Sigmoid colon (tissue), 7 donors: ENCODE data around the gene ASB3. TPM values are rescaled to one million over a fixed set of nuclear protein-coding genes. Genes with fewer than 3 reads are reported as not detected.
"Not testable (repeated sequence)": the region's sequence is repeated elsewhere in the genome, so short reads cannot be mapped to it uniquely, and the experiment has no call there.

Experiments
- DNase-seq: peaks from one replicate; pipeline ENCODE4 v3.0.0-alpha.2; 2019
- H3K27ac ChIP-seq, 4 donors: fragments of 200-600 bp; sonication (generic); one replicate each; pipeline ENCODE4 v1.5.1; 2016 to 2019; ENCODE audit warnings: mild to moderate bottlenecking in 1 of 4
- H3K27me3 ChIP-seq, 3 donors: fragments of 200-600 bp; sonication (generic); one replicate each; pipeline ENCODE4 v1.5.1; 2019; ENCODE audit warnings: mild to moderate bottlenecking in 1 of 3
- H3K36me3 ChIP-seq, 4 donors: fragments of 200-600 bp; sonication (generic); one replicate each; pipeline ENCODE4 v1.5.1; 2016 to 2019
- H3K4me1 ChIP-seq, 4 donors: fragments of 200-600 bp; sonication (generic); one replicate each; pipeline ENCODE4 v1.5.1; 2017 to 2019
- H3K4me3 ChIP-seq, 4 donors: fragments of 200-600 bp; sonication (generic); one replicate each; pipeline ENCODE4 v1.5.1; 2017 to 2019; ENCODE audit warnings: mild to moderate bottlenecking in 2 of 4, moderate library complexity in 1 of 4
- H3K9me3 ChIP-seq, 4 donors: fragments of 200-600 bp in 3 of 4; sonication (generic) in 3 of 4; one replicate each; pipeline versions ENCODE4 v1.5.1 to v1.6.1; 2013 to 2019
- CTCF ChIP-seq, 4 experiments: fragments of 450-650 bp in 3 of 4; fragments of 200-600 bp in 1 of 4; IDR thresholded peaks; one replicate each; pipeline ENCODE4 v1.5.1; 2016 to 2019; ENCODE audit warnings: antibody characterized with exemption in 4 of 4, mild to moderate bottlenecking in 3 of 4, moderate library complexity in 2 of 4
- EP300 ChIP-seq, 4 donors: sonication (generic); formaldehyde crosslinking; IDR thresholded peaks; one replicate each; pipeline ENCODE4 v1.6.1; 2017; ENCODE audit warnings: antibody characterized with exemption in 4 of 4
- POLR2A ChIP-seq, 2 donors: fragments of 450-650 bp; IDR thresholded peaks; one replicate each; pipeline ENCODE4 v1.6.1; 2016; ENCODE audit warnings: antibody characterized with exemption in 2 of 2, mild to moderate bottlenecking in 2 of 2, moderate library complexity in 2 of 2
- POLR2AphosphoS5 ChIP-seq, 4 donors: sonication (generic); formaldehyde crosslinking; IDR thresholded peaks; one replicate each; pipeline ENCODE4 v1.6.1; 2017; ENCODE audit warnings: antibody characterized with exemption in 4 of 4
- WGBS, 2 donors: extraction: QIAGEN DNeasy Blood & Tissue Kit; methylation state at CpG; one replicate each; pipeline ENCODE4 v1.1.7; 2013; 5-methylcytosine and 5-hydroxymethylcytosine counted together
- intact Hi-C: fragments of 100-400 bp; cut with DNase I; formaldehyde crosslinking; loops from one replicate; pipeline ENCODE4 v1.15.1; 2023
- polyA plus RNA-seq, 3 donors: library from polyadenylated mRNA; stranded (reverse); fragments of 200-250 nt; gene quantifications; one replicate each; pipeline ENCODE4 v1.2.3, GENCODE V29; 2013
- total RNA-seq, 4 donors: library from RNA; depleted of rRNA; stranded (reverse); fragments of >200 nt; gene quantifications; one replicate each; pipeline ENCODE4 v1.1.0, GENCODE V29; 2016
- donor health status: healthy with polysubstance abuse.
- donor health status: Bipolar disorder and iron deficiency.
- donor health status: healthy.

Gene ASB3
- total and polyA plus RNA-seq, 7 donors = 2.8 to 25.7 (median 14.4) TPM

GRCh38 chr2:53729143-53729762 lies 57.5 kb downstream of the ASB3 start:
- no peaks in the 10 kb centered on the region for H3K27me3 ChIP-seq
- H3K4me3 ChIP-seq = no peak overlapping the region
- no peaks in the 10 kb centered on the region for H3K4me1 ChIP-seq
- 92 to 95% methylated on average over 1 of the region's 1 CpG for WGBS, 2 donors
- no peak for DNase-seq
- peaks cover 0 to 6% (median 0%) of the 10 kb centered on the region in 4 donors for H3K36me3 ChIP-seq
- intact Hi-C loops = no loop called here
- no peak for TF ChIP-seq POLR2AphosphoS5 (IDR thresholded peaks at IDR 0.05)
- no peak for TF ChIP-seq POLR2A (IDR thresholded peaks at IDR 0.05)
- TF ChIP-seq EP300 (IDR thresholded peaks at IDR 0.05) = no peak
- TF ChIP-seq CTCF (IDR thresholded peaks at IDR 0.05) = no peak
- no peaks in the 10 kb centered on the region for H3K9me3 ChIP-seq
- H3K27ac ChIP-seq = no peak overlapping the region

GRCh38 chr2:53727921-53728320 lies 58.8 kb downstream of the ASB3 start:
- Histone ChIP-seq H3K27me3 (no peaks in the 10 kb centered on the region), H3K27ac (no peak overlapping the region), H3K36me3 (peaks cover 0 to 6% (median 0%) of the 10 kb centered on the region in 4 donors), H3K9me3 (no peaks in the 10 kb centered on the region), H3K4me1 (no peaks in the 10 kb centered on the region), H3K4me3 (no peak overlapping the region)
- intact Hi-C loops = no loop called here
- WGBS, 2 donors = 95 to 97% methylated on average over 3 of the region's 3 CpGs
- no peak for DNase-seq
- TF ChIP-seq EP300 (IDR thresholded peaks at IDR 0.05) (no peak), POLR2AphosphoS5 (IDR thresholded peaks at IDR 0.05) (no peak), CTCF (IDR thresholded peaks at IDR 0.05) (no peak), POLR2A (IDR thresholded peaks at IDR 0.05) (no peak)

GRCh38 chr2:53725662-53726061 lies 61.1 kb downstream of the ASB3 start:
- no peak overlapping the region for H3K27ac ChIP-seq
- DNase-seq = no peak
- intact Hi-C loops = no loop called here
- TF ChIP-seq EP300 (IDR thresholded peaks at IDR 0.05) (no peak), POLR2A (IDR thresholded peaks at IDR 0.05) (no peak), POLR2AphosphoS5 (IDR thresholded peaks at IDR 0.05) (no peak), CTCF (IDR thresholded peaks at IDR 0.05) (no peak)
- H3K4me3 ChIP-seq = no peak overlapping the region
- H3K4me1 ChIP-seq = no peaks in the 10 kb centered on the region
- H3K9me3 ChIP-seq = no peaks in the 10 kb centered on the region
- 93 to 94% methylated on average over 4 of the region's 4 CpGs for WGBS, 2 donors
- H3K27me3 ChIP-seq = no peaks in the 10 kb centered on the region
- H3K36me3 ChIP-seq = peaks cover 0 to 6% (median 0%) of the 10 kb centered on the region in 4 donors

- no peaks in the 10 kb centered on the region for H3K9me3 ChIP-seq
- H3K4me3 ChIP-seq = no peak overlapping the region
- H3K27me3 ChIP-seq = no peaks in the 10 kb centered on the region
- 86 to 92% methylated on average over 2 of the region's 2 CpGs for WGBS, 2 donors
- no peaks in the 10 kb centered on the region for H3K4me1 ChIP-seq
- no peak for TF ChIP-seq EP300 (IDR thresholded peaks at IDR 0.05)
- TF ChIP-seq CTCF (IDR thresholded peaks at IDR 0.05) = no peak
- TF ChIP-seq POLR2A (IDR thresholded peaks at IDR 0.05) = no peak
- TF ChIP-seq POLR2AphosphoS5 (IDR thresholded peaks at IDR 0.05) = no peak
- no peak overlapping the region for H3K27ac ChIP-seq
- intact Hi-C loops = no loop called here
- H3K36me3 ChIP-seq = no peaks in the 10 kb centered on the region
- no peak for DNase-seq
Measured at GRCh38 chr2:53724536-53724935, 62.2 kb downstream of the ASB3 start.

GRCh38 chr2:53720944-53721343 lies 65.8 kb downstream of the ASB3 start:
- WGBS, 2 donors = 99% methylated on average over 3 of the region's 3 CpGs
- H3K4me3 ChIP-seq, H3K36me3 ChIP-seq, H3K27ac ChIP-seq, H3K4me1 ChIP-seq, H3K27me3 ChIP-seq, DNase-seq, intact Hi-C loops, H3K9me3 ChIP-seq: not testable (repeated sequence)
